ENCODE measurements around the gene HAPSTR1. TPM values are rescaled to one million over a fixed set of nuclear protein-coding genes. Genes with fewer than 3 reads are reported as not detected.
A peak's percentile ranks its signal among the peaks of the same experiment; 100 is the strongest.

HAPSTR1 gene
- polyA plus RNA-seq, 1 experiment: 11.9 TPM

DNA sequence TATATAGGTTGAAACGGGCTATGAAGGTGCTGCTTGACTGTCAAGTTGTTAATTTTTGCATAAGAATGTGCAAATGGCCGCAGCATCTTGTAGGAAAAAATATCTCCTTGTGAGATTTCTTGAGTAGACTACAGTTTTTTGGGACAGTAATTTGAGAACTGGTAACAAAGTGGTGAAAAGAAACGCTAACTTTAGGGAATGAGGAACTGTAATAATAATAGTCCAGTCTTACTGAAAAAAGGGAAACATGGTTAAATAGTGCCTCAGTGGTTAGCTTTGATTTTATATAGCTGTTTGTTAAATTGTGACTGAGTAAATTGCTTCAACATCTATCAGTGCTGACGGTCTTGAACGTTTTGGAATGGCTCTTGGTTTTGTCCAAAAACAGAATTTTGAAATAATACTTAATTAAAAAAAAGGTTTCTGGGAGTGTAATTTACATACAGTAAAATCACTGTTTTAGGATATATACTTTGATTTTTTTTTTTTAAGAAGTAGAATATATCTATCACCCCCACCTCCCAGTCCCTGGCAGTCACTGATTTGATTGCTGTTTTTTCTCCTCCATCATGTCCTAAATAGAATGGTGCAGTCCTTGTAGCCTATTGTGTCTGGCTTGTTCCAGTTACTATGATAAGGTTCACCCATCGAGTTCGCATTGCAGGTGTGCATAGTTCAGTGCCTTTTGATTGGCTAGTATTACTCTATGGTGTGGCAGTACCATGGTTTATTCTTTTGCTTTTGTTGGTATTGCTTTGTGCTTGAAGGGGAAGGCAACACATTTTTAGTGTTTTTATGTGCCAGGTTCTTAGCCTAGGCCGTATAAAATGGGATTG lies 2.8 kb downstream of the HAPSTR1 start:
- TF ChIP-seq CTCF (IDR thresholded peaks at IDR 0.05; ENCODE audit: insufficient read depth, low read depth, low read length): no peak
- POLR2A ChIA-PET: no interaction called here
- Histone ChIP-seq H3K27me3 (ENCODE audit: control insufficient read depth, insufficient read depth, low read length) (no peaks in the 10 kb centered on the region), H3K36me3 (ENCODE audit: control insufficient read depth, insufficient read depth, low read length) (0 out of 2 replicates have a peak, but pooled peaks cover 3% of the 10 kb centered on the region), H3K4me3 (ENCODE audit: low read depth, low read length) (peak overlapping the region; percentile 88)
- CTCF ChIA-PET: interaction anchor here (0.6 kb wide), 1 partner anchor 430 kb away, joined by 3 read pairs; no protein-coding TSS in a partner anchor
- DNase-seq (ENCODE audit: low read depth): no peak

DNA sequence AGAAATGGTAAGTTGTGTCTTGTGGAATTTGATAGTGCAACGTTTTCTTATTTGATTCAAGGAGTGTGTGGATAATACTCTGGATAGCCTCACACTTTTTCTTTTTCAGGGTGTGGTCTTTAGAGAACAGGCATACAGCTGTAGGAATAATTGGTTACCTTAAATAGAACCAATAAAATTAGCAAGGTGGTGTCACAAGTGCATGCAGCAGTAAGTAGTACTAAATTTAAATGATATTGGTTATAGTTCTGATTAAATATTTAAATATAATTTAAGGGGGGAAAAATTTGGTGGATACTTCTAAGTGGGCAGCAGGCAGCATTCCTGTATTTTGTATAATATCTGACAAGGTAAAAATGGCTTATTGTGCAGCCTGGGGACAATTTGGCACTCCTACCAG lies 3.7 kb downstream of the HAPSTR1 start:
- Histone ChIP-seq H3K36me3 (ENCODE audit: control insufficient read depth, insufficient read depth, low read length) (peaks cover 4% of the 10 kb centered on the region; the same call in 1 of the 2 replicates), H3K27me3 (ENCODE audit: control insufficient read depth, insufficient read depth, low read length) (no peaks in the 10 kb centered on the region), H3K4me3 (ENCODE audit: low read depth, low read length) (no peak overlapping the region)
- no peak for TF ChIP-seq CTCF (IDR thresholded peaks at IDR 0.05; ENCODE audit: insufficient read depth, low read depth, low read length)
- DNase-seq (ENCODE audit: low read depth): no peak
- ChIA-PET POLR2A (no interaction called here), CTCF (no interaction called here)

DNA sequence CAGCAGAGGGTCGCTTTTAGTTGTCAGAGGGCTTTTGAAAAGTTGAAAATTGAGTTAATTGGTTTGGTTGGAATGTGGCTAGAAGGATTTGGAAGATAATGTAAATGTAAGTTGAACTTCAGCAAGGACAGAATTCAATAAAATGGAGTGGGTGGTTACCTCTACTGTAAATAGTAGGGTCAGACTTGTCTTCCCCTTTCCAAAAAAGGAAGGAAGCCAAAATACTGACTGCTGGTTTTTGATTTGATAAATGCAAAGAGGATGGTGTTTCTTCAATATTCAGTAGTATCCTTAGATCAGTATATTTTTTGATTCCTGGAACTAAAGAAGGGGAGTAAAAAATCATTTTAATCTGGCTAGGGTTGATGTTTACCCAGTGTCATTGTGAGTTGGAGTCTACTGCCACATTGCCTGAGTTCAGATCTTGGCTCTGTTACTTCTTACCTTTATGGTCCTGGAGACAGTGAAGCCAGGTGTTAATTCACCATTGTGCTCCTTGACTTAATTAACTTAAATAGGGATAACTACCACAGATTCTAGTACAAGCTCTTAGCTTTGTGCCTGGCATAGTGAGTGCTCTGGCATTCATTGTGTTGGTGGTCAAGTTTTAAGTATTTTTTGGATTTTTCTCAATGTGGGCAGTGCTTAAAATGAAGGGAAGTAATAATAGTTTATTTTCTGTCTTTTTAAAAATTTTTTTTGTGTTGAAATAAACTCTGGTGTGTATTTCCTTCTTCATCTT lies 4.4 kb downstream of the HAPSTR1 start:
- no peak overlapping the region for H3K4me3 ChIP-seq (ENCODE audit: low read depth, low read length)
- H3K36me3 ChIP-seq (ENCODE audit: control insufficient read depth, insufficient read depth, low read length): peaks cover 4% of the 10 kb centered on the region; the same call in 1 of the 2 replicates
- TF ChIP-seq CTCF (IDR thresholded peaks at IDR 0.05; ENCODE audit: insufficient read depth, low read depth, low read length): no peak
- no peaks in the 10 kb centered on the region for H3K27me3 ChIP-seq (ENCODE audit: control insufficient read depth, insufficient read depth, low read length)
- POLR2A ChIA-PET: no interaction called here
- no peak for DNase-seq (ENCODE audit: low read depth)
- CTCF ChIA-PET: interaction anchor here (0.9 to 2.2 kb wide), 2 partner anchors 62 to 87 kb away, joined by 3 to 6 read pairs; no protein-coding TSS in a partner anchor

DNA sequence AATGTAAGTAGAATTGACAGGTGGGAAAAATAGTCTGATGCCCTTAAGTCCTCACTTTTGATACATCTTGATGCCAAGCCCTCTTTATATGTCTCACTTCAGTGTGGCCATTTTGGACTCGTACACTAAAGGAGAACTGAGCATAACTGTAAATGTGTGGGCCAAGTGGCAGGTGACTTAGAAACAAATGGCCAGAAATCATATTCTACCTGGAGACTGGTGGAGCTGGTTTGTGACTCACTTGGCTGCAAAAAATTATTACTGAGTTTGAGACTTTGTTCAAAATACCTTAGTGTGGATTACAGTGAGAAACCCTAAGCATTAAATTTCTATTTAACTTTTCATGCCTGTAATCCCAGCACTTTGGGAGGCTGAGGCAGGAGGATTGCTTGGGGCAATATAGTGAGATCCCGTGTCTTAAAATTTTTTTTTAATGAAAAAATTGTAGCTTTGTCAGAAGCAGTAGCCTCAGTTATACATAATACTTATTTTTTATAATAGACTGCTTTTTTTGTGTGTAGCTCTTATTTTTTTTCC lies 5.0 kb downstream of the HAPSTR1 start:
- Histone ChIP-seq H3K4me3 (ENCODE audit: low read depth, low read length) (no peak overlapping the region), H3K27me3 (ENCODE audit: control insufficient read depth, insufficient read depth, low read length) (no peaks in the 10 kb centered on the region), H3K36me3 (ENCODE audit: control insufficient read depth, insufficient read depth, low read length) (peaks cover 4% of the 10 kb centered on the region; the same call in 1 of the 2 replicates)
- ChIA-PET CTCF (interaction anchor here (0.9 to 2.2 kb wide), 4 partner anchors 10 to 87 kb away, joined by 3 to 6 read pairs (median 4); no protein-coding TSS in a partner anchor), POLR2A (no interaction called here)
- DNase-seq (ENCODE audit: low read depth): no peak
- no peak for TF ChIP-seq CTCF (IDR thresholded peaks at IDR 0.05; ENCODE audit: insufficient read depth, low read depth, low read length)
